ENCODE data around the gene DGKA.
A peak's percentile ranks its signal among the peaks of the same experiment; 100 is the strongest.

GRCh38 chr12:55930771-55931316, at the start of gene DGKA:
- peak; percentile 37 to 61 (median 57) for TF ChIP-seq CTCF (IDR thresholded peaks at IDR 0.05)
- no peak for TF ChIP-seq POLR2A (IDR thresholded peaks at IDR 0.05)
- TF ChIP-seq POLR2AphosphoS5 (IDR thresholded peaks at IDR 0.05): peak; percentile 41
- TF ChIP-seq EP300 (IDR thresholded peaks at IDR 0.05): no peak

All from gastroesophageal sphincter (tissue), 3 donors.